GM18951 (cell line): ENCODE results near the gene LY6G6F.

Source experiments
- POLR2A ChIP-seq: IDR thresholded peaks from 4 replicates; pipeline ENCODE4 v1.6.1; 2011; ENCODE audit warnings: mild to moderate bottlenecking; ENCODE audit not compliant: insufficient read length, insufficient read depth; ENCODE audit errors: extremely low read depth
- in situ Hi-C: fragments of 300-500 bp; cut with MboI; formaldehyde crosslinking; loops from one replicate; pipeline ENCODE4 v1.12.0; 2022; ENCODE audit warnings: low sequenced_read_pairs, mixed read lengths, inconsistent platforms; ENCODE audit not compliant: unreplicated experiment

LY6G6F gene

DNA sequence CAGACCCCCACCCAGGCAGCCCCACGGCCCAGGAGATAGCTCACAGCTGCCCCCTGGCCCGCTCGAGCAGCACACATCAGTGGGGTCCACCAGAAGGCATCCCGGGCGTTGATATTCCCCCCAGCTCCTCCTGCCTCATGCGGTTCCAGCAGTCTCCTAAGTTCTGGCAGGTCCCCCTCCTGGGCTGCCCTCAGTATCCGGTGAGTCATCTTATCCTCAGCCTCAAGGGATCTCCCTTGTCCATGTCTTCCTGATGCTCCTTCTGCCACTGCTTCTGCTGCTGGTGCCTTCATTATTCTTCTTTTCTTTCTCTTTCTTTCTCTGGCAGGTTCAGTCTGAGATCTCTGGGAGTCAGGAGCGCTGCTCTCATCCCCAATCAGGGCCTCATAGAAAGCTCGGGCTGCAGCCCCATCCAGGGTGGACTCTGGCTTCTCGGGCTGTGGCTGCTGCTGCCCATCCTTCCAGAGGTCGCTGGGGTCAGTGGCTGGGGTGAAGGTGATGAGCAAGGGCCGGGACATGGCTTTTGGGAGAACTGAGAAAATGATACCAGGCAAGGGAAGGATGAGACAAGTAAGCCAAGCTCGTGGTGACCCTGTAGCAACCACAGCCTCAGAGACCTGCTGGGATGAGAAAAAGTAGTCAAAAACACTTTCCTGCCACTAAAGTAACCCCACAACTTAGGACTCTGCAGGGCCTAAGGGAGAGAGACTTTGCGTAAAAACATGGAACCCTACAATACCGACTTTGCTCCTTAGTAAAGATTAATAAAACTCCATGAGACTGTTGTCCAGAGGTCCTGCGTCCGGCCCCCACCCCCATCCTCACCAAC lies 42.5 kb upstream of the LY6G6F start:
- TF ChIP-seq POLR2A, result no peak
- in situ Hi-C loops, result no loop called here

- in situ Hi-C loops, result no loop called here
- peak; percentile 20 for TF ChIP-seq POLR2A
These were observed 41.7 kb upstream of the LY6G6F start, which contains the start of gene GPANK1 for GRCh38 chr6:31664790-31665500. Gene GPANK1 (minus strand): TSS chr6:31664997. CDS start chr6:31664478, 519 bp downstream.

- in situ Hi-C loops, result no loop called here
- peak; percentile 79 for TF ChIP-seq POLR2A
These were observed 40.9 kb upstream of the LY6G6F start, which contains the start of gene CSNK2B for GRCh38 chr6:31665501-31666336. Gene CSNK2B (plus strand): TSS chr6:31666080. CDS start chr6:31666832, 752 bp downstream.

GRCh38 chr6:31666337-31666965 lies 40.2 kb upstream of the LY6G6F start:
- in situ Hi-C loops, result no loop called here

DNA sequence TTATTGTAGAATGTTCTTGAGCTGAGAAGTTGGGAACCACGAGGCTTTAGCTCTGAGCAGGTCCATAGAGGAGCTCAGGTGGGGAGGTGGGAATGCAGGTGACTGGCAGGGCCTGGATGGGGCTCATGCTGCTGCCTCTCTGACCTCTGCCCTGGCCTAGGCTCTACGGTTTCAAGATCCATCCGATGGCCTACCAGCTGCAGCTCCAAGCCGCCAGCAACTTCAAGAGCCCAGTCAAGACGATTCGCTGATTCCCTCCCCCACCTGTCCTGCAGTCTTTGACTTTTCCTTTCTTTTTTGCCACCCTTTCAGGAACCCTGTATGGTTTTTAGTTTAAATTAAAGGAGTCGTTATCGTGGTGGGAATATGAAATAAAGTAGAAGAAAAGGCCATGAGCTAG lies 37.0 kb upstream of the LY6G6F start, which contains the start of gene LY6G5B:
TSS of gene LY6G5B (plus strand) at position 301 of the 400 bp plus-strand sequence. CDS start 975 bp downstream, outside the sequence.
- in situ Hi-C loops, result no loop called here

More at GRCh38 chr6:31666337-31666965, 40.2 kb upstream of the LY6G6F start:
- TF ChIP-seq POLR2A, result no peak

GRCh38 chr6:31676322-31676903 lies 30.3 kb upstream of the LY6G6F start:
- no peak for TF ChIP-seq POLR2A
- in situ Hi-C loops, result no loop called here

More for the DNA sequence above, 37.0 kb upstream of the LY6G6F start, which contains the start of gene LY6G5B:
- TF ChIP-seq POLR2A, result no peak

DNA sequence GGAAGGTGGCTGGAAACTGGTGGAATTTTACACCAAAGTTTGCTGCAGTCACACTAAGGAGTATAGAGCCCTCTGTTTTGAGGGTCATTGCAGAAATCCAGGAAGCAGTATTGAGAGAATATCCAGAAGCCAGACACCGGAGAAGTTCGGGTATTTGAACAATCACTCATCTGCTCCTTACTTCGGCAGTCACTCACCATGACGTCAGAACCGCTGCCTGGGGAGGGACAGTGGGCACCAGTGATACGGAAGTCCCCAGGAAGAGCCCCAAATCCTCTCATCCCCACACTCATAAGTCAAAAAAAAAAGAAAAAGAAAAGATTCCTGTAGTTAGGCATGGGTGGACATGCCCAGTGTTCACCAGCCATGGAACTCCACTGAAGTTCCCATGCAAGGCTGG lies 29.8 kb upstream of the LY6G6F start:
- in situ Hi-C loops, result no loop called here
- no peak for TF ChIP-seq POLR2A

DNA sequence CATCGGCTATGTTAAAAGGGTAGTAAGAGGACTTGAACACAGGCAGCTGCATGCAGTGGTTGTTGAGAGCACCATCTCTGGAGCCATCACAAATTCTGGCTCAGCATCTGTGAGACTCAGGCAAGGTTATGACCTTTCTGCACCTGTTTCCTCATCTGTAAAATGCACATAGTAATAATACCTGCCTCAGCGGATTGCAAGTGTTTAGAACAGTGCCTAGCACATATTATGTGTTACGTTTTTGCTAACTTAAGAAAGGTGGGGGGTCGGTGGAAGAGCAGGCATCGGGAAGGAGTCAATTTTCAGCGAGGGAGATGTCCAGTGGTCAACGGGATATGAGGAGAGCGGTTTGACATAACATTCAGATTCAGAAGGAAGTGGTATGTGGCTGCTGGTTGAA lies 28.7 kb upstream of the LY6G6F start:
- in situ Hi-C loops, result no loop called here
- TF ChIP-seq POLR2A, result no peak

GRCh38 chr6:31680226-31681134 lies 26.2 kb upstream of the LY6G6F start, which contains the start of gene LY6G5C:
Gene LY6G5C (minus strand): TSS chr6:31681067. CDS start chr6:31680373, 694 bp downstream.
- in situ Hi-C loops, result no loop called here
- TF ChIP-seq POLR2A, result no peak

- in situ Hi-C loops, result no loop called here
- peak; percentile 36 for TF ChIP-seq POLR2A
These were observed 25.5 kb upstream of the LY6G6F start for GRCh38 chr6:31681135-31681671.

DNA sequence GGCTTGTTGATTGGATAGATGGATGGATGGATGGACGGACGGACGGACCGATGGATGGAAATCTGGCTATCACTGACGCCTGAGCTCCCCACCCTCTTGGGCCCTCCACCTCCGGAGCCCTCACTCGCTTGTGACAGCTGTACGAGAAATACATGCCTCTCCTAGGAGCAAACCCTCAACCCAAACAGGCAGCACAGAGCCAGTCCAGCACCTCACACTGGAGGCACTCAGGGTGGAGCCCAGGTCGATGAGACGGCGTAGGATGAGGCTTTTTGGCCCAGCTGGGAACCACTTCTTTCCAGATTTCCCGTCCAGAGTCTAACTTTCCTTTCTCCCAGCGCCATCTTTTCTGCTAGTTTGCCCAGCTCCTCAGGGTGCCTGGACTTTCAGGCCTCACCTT lies 23.1 kb upstream of the LY6G6F start:
- no peak for TF ChIP-seq POLR2A
- in situ Hi-C loops, result no loop called here
